ENCODE results near the gene LRRC70. TPM values are rescaled to one million over a fixed set of nuclear protein-coding genes. Genes with fewer than 3 reads are reported as not detected.

Gene LRRC70
- total RNA-seq: 1 to 10 TPM in 1 of 2 experiments, under 1 TPM in 1; 0.97 to 1.4 TPM

GRCh38 chr5:62578540-62578939 is at the start of gene LRRC70:
TSS of gene LRRC70 (plus strand) at chr5:62578819. CDS start at chr5:62579439, 620 bp downstream.
- Mint-ChIP-seq H3K27me3 (ENCODE audit: low read depth) (no peaks in the 10 kb centered on the region), H3K4me1 (ENCODE audit: low read depth) (peaks cover 11% of the 10 kb centered on the region), H3K36me3 (ENCODE audit: low read depth) (peaks cover 2% of the 10 kb centered on the region), H3K4me3 (peak within 1 kb of the TSS; percentile 49), H3K27ac (peak within 1 kb of the TSS; percentile 75), H3K9me3 (ENCODE audit: insufficient read depth) (no peaks in the 10 kb centered on the region)
- ChIA-PET CTCF (no interaction called here), POLR2A (no interaction called here)
- DNase-seq: peak; percentile 43
- ATAC-seq: peak; percentile 97

- H3K4me3 Mint-ChIP-seq: no peak overlapping the region
- CTCF ChIA-PET: no interaction called here
- POLR2A ChIA-PET: no interaction called here
- DNase-seq (no peak), ATAC-seq (no peak)
- H3K9me3 Mint-ChIP-seq (ENCODE audit: insufficient read depth): no peaks in the 10 kb centered on the region
- peaks cover 17% of the 10 kb centered on the region for H3K36me3 Mint-ChIP-seq (ENCODE audit: low read depth)
- H3K27ac Mint-ChIP-seq: no peak overlapping the region
- H3K27me3 Mint-ChIP-seq (ENCODE audit: low read depth): no peaks in the 10 kb centered on the region
- peaks cover 2% of the 10 kb centered on the region for H3K4me1 Mint-ChIP-seq (ENCODE audit: low read depth)
Observed at GRCh38 chr5:62533597-62533996, 45.0 kb upstream of the LRRC70 start.

GRCh38 chr5:62534461-62535236 is 44.0 kb upstream of the LRRC70 start:
- Mint-ChIP-seq H3K4me1 (ENCODE audit: low read depth) (peaks cover 2% of the 10 kb centered on the region), H3K27ac (no peak overlapping the region), H3K9me3 (ENCODE audit: insufficient read depth) (no peaks in the 10 kb centered on the region), H3K36me3 (ENCODE audit: low read depth) (peaks cover 20% of the 10 kb centered on the region), H3K27me3 (ENCODE audit: low read depth) (no peaks in the 10 kb centered on the region), H3K4me3 (no peak overlapping the region)
- POLR2A ChIA-PET: no interaction called here
- ATAC-seq: no peak
- no peak for DNase-seq
- CTCF ChIA-PET: no interaction called here

- Mint-ChIP-seq H3K27ac (no peak overlapping the region), H3K4me3 (no peak overlapping the region), H3K27me3 (ENCODE audit: low read depth) (no peaks in the 10 kb centered on the region), H3K9me3 (ENCODE audit: insufficient read depth) (no peaks in the 10 kb centered on the region), H3K4me1 (ENCODE audit: low read depth) (peaks cover 2% of the 10 kb centered on the region), H3K36me3 (ENCODE audit: low read depth) (peaks cover 14% of the 10 kb centered on the region)
- ATAC-seq (no peak), DNase-seq (no peak)
- POLR2A ChIA-PET: no interaction called here
- CTCF ChIA-PET: no interaction called here
Observed at GRCh38 chr5:62536232-62536631, 42.4 kb upstream of the LRRC70 start.

- peaks cover 8% of the 10 kb centered on the region for H3K36me3 Mint-ChIP-seq (ENCODE audit: low read depth)
- peaks cover 2% of the 10 kb centered on the region for H3K4me1 Mint-ChIP-seq (ENCODE audit: low read depth)
- no peaks in the 10 kb centered on the region for H3K9me3 Mint-ChIP-seq (ENCODE audit: insufficient read depth)
- no peaks in the 10 kb centered on the region for H3K27me3 Mint-ChIP-seq (ENCODE audit: low read depth)
- no peak overlapping the region for H3K4me3 Mint-ChIP-seq
- ATAC-seq (no peak), DNase-seq (no peak)
- POLR2A ChIA-PET: no interaction called here
- H3K27ac Mint-ChIP-seq: no peak overlapping the region
- CTCF ChIA-PET: no interaction called here
Observed at GRCh38 chr5:62536783-62537182, 41.8 kb upstream of the LRRC70 start.

- no peaks in the 10 kb centered on the region for H3K27me3 Mint-ChIP-seq (ENCODE audit: low read depth)
- no peaks in the 10 kb centered on the region for H3K9me3 Mint-ChIP-seq (ENCODE audit: insufficient read depth)
- peaks cover 2% of the 10 kb centered on the region for H3K4me1 Mint-ChIP-seq (ENCODE audit: low read depth)
- POLR2A ChIA-PET: no interaction called here
- ATAC-seq (no peak), DNase-seq (no peak)
- CTCF ChIA-PET: no interaction called here
- peaks cover 7% of the 10 kb centered on the region for H3K36me3 Mint-ChIP-seq (ENCODE audit: low read depth)
- no peak overlapping the region for H3K27ac Mint-ChIP-seq
- H3K4me3 Mint-ChIP-seq: no peak overlapping the region
Observed at GRCh38 chr5:62538017-62538942, 40.3 kb upstream of the LRRC70 start.

- Mint-ChIP-seq H3K4me3 (no peak overlapping the region), H3K9me3 (ENCODE audit: insufficient read depth) (peaks cover 5% of the 10 kb centered on the region), H3K4me1 (ENCODE audit: low read depth) (peaks cover 2% of the 10 kb centered on the region), H3K27ac (no peak overlapping the region), H3K27me3 (ENCODE audit: low read depth) (no peaks in the 10 kb centered on the region), H3K36me3 (ENCODE audit: low read depth) (peaks cover 24% of the 10 kb centered on the region)
- DNase-seq (no peak), ATAC-seq (no peak)
- POLR2A ChIA-PET: no interaction called here
- CTCF ChIA-PET: interaction anchor here (0.7 kb wide), 1 partner anchor 12 kb away, joined by 3 read pairs; no protein-coding TSS in a partner anchor
Observed at GRCh38 chr5:62542720-62543119, 35.9 kb upstream of the LRRC70 start.

GRCh38 chr5:62547945-62548630 is 30.5 kb upstream of the LRRC70 start:
- peaks cover 5% of the 10 kb centered on the region for H3K9me3 Mint-ChIP-seq (ENCODE audit: insufficient read depth)
- no peaks in the 10 kb centered on the region for H3K4me1 Mint-ChIP-seq (ENCODE audit: low read depth)
- H3K27ac Mint-ChIP-seq: no peak overlapping the region
- DNase-seq: no peak
- no peak for ATAC-seq
- ChIA-PET CTCF (no interaction called here), POLR2A (interaction anchor here (0.7 kb wide), 1 partner anchor 870 kb away, joined by 3 read pairs; no protein-coding TSS in a partner anchor)
- H3K36me3 Mint-ChIP-seq (ENCODE audit: low read depth): peaks cover 21% of the 10 kb centered on the region
- no peak overlapping the region for H3K4me3 Mint-ChIP-seq
- no peaks in the 10 kb centered on the region for H3K27me3 Mint-ChIP-seq (ENCODE audit: low read depth)

- Mint-ChIP-seq H3K4me3 (no peak overlapping the region), H3K9me3 (ENCODE audit: insufficient read depth) (no peaks in the 10 kb centered on the region), H3K27me3 (ENCODE audit: low read depth) (no peaks in the 10 kb centered on the region), H3K27ac (no peak overlapping the region), H3K36me3 (ENCODE audit: low read depth) (peaks cover 13% of the 10 kb centered on the region), H3K4me1 (ENCODE audit: low read depth) (no peaks in the 10 kb centered on the region)
- no peak for DNase-seq
- POLR2A ChIA-PET: no interaction called here
- ATAC-seq: no peak
- CTCF ChIA-PET: no interaction called here
Observed at GRCh38 chr5:62550103-62550502, 28.5 kb upstream of the LRRC70 start.

- ChIA-PET CTCF (no interaction called here), POLR2A (no interaction called here)
- no peaks in the 10 kb centered on the region for H3K27me3 Mint-ChIP-seq (ENCODE audit: low read depth)
- H3K27ac Mint-ChIP-seq: no peak overlapping the region
- no peak overlapping the region for H3K4me3 Mint-ChIP-seq
- no peak for ATAC-seq
- no peaks in the 10 kb centered on the region for H3K4me1 Mint-ChIP-seq (ENCODE audit: low read depth)
- DNase-seq: no peak
- H3K9me3 Mint-ChIP-seq (ENCODE audit: insufficient read depth): no peaks in the 10 kb centered on the region
- H3K36me3 Mint-ChIP-seq (ENCODE audit: low read depth): peaks cover 19% of the 10 kb centered on the region
Observed at GRCh38 chr5:62555930-62556329, 22.7 kb upstream of the LRRC70 start.

- H3K4me1 Mint-ChIP-seq (ENCODE audit: low read depth): no peaks in the 10 kb centered on the region
- DNase-seq: no peak
- CTCF ChIA-PET: no interaction called here
Observed at GRCh38 chr5:62558941-62559340, 19.7 kb upstream of the LRRC70 start.

GRCh38 chr5:62560786-62561185 is 17.8 kb upstream of the LRRC70 start:
- CTCF ChIA-PET: no interaction called here
- no peak for ATAC-seq
- H3K4me1 Mint-ChIP-seq (ENCODE audit: low read depth): no peaks in the 10 kb centered on the region
- H3K36me3 Mint-ChIP-seq (ENCODE audit: low read depth): peaks cover 32% of the 10 kb centered on the region
- no peak for DNase-seq
- H3K9me3 Mint-ChIP-seq (ENCODE audit: insufficient read depth): no peaks in the 10 kb centered on the region
- H3K27ac Mint-ChIP-seq: no peak overlapping the region
- no peak overlapping the region for H3K4me3 Mint-ChIP-seq
- POLR2A ChIA-PET: no interaction called here
- H3K27me3 Mint-ChIP-seq (ENCODE audit: low read depth): no peaks in the 10 kb centered on the region

More at GRCh38 chr5:62558941-62559340, 19.7 kb upstream of the LRRC70 start:
- no peak overlapping the region for H3K4me3 Mint-ChIP-seq
- no peaks in the 10 kb centered on the region for H3K9me3 Mint-ChIP-seq (ENCODE audit: insufficient read depth)
- ATAC-seq: no peak
- H3K27ac Mint-ChIP-seq: no peak overlapping the region
- H3K36me3 Mint-ChIP-seq (ENCODE audit: low read depth): peaks cover 22% of the 10 kb centered on the region
- POLR2A ChIA-PET: no interaction called here
- no peaks in the 10 kb centered on the region for H3K27me3 Mint-ChIP-seq (ENCODE audit: low read depth)

Measured in activated CD8-positive, alpha-beta T cell treated with anti-CD3 and anti-CD28 coated beads, Interleukin-2, amount 10 ng/mL, durations not matched to agents 7 days and 5 days (primary cell).